ENCODE data around the gene IGF1R. TPM values are rescaled to one million over a fixed set of nuclear protein-coding genes. Genes with fewer than 3 reads are reported as not detected.

Gene IGF1R
- total and polyA plus RNA-seq, 2 donors (not counting 3 experiments of a cell fraction or from before 2014, with no cell fraction given): 16.1 to 59.1 TPM

DNA sequence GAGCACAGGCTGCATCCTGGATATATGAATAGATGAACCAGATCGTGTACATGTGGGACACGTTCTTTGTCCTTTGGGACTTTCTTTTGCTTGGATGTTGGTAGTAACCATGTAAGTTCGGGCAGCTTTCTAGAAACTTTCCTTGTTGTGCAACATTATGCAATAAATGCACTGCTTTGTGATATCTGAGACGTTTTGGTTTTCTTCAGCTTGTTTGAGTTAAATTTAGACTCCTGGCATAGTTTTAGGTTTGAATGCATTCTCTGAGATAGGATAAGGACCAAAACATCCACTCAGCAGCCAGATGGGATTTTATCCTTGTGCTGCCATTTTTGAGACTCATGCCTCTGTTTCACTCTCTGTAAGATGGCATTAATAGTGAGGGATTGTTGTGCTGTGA is 158.9 kb downstream of the IGF1R start:
- Histone ChIP-seq H3K36me3 (ENCODE audit: control insufficient read depth in 2 of 2, extremely low read depth in 1 of 2, insufficient read depth in 2 of 2, low read length in 2 of 2) (no peaks in the 10 kb centered on the region), H3K27me3 (ENCODE audit: control insufficient read depth in 2 of 2, insufficient read depth in 2 of 2, low read length in 2 of 2) (no peaks in the 10 kb centered on the region), H3K9ac (replicated peaks; ENCODE audit: extremely low read depth, insufficient read depth, low read length) (no peak overlapping the region), H3K9me3 (replicated peaks; ENCODE audit: control insufficient read depth, insufficient read depth, low read length) (no peaks in the 10 kb centered on the region), H3K4me2 (ENCODE audit: insufficient read depth, low read length) (no peak overlapping the region), H2AFZ (ENCODE audit: low read depth, low read length) (no peak overlapping the region), H3K27ac (ENCODE audit: insufficient read depth, low read depth, low read length) (no peak overlapping the region), H3K4me3 (replicated peaks in 1 of 3; ENCODE audit: insufficient read depth in 1 of 3, low read depth in 1 of 3, low read length in 3 of 3) (no peak overlapping the region), H4K20me1 (replicated peaks; ENCODE audit: control insufficient read depth, extremely low read depth, insufficient read depth, low read length) (peaks cover 3% of the 10 kb centered on the region), H3K4me1 (ENCODE audit: control insufficient read depth, extremely low read depth, insufficient read depth, low read length) (peaks cover 13% of the 10 kb centered on the region), H3K9me1 (replicated peaks; ENCODE audit: control insufficient read depth, extremely low read depth, insufficient read depth, low read length) (no peaks in the 10 kb centered on the region), H3K79me2 (ENCODE audit: control insufficient read depth, insufficient read depth, low read length) (peaks cover 13% of the 10 kb centered on the region)
- TF ChIP-seq GATA2 (IDR thresholded peaks at IDR 0.05; ENCODE audit: insufficient read depth, insufficient read length, low read depth, low read length) (no peak), MYC (IDR thresholded peaks at IDR 0.05; ENCODE audit: low read depth, low read length) (no peak), POLR2A (IDR thresholded peaks at IDR 0.05; ENCODE audit: low read depth, low read length) (no peak), MAX (IDR thresholded peaks at IDR 0.05; ENCODE audit: insufficient read depth, insufficient read length) (no peak), EZH2 (IDR thresholded peaks at IDR 0.05; ENCODE audit: borderline replicate concordance, low read depth, low read length, severe bottlenecking) (no peak), JUN (IDR thresholded peaks at IDR 0.05; ENCODE audit: borderline replicate concordance, insufficient read depth, insufficient read length, low read depth) (no peak), FOS (IDR thresholded peaks at IDR 0.05; ENCODE audit: borderline replicate concordance, insufficient read depth, low read length) (no peak), POLR2AphosphoS5 (IDR thresholded peaks at IDR 0.05; ENCODE audit: insufficient read depth, low read depth, low read length) (no peak)
- TF ChIP-seq, protein P1, sequence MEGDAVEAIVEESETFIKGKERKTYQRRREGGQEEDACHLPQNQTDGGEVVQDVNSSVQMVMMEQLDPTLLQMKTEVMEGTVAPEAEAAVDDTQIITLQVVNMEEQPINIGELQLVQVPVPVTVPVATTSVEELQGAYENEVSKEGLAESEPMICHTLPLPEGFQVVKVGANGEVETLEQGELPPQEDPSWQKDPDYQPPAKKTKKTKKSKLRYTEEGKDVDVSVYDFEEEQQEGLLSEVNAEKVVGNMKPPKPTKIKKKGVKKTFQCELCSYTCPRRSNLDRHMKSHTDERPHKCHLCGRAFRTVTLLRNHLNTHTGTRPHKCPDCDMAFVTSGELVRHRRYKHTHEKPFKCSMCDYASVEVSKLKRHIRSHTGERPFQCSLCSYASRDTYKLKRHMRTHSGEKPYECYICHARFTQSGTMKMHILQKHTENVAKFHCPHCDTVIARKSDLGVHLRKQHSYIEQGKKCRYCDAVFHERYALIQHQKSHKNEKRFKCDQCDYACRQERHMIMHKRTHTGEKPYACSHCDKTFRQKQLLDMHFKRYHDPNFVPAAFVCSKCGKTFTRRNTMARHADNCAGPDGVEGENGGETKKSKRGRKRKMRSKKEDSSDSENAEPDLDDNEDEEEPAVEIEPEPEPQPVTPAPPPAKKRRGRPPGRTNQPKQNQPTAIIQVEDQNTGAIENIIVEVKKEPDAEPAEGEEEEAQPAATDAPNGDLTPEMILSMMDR (IDR thresholded peaks at IDR 0.05; ENCODE audit: extremely low read depth in 1 of 2, insufficient read depth in 1 of 2, low read depth in 1 of 2, low read length in 2 of 2): no peak
- FAIRE-seq (no peak), DNase-seq (ENCODE audit: low read depth, low spot score) (no peak)
- ChIA-PET CTCF (interaction anchor here (1.1 kb wide), 1 partner anchor 44 kb away, joined by 3 read pairs; no protein-coding TSS in a partner anchor), POLR2A (no interaction called here)
- intact Hi-C loops (cut with micrococcal nuclease) (no loop called here), dilution Hi-C loops (cut with MboI; ENCODE audit: extremely low pct_ligation_motif_present, low sequenced_read_pairs) (no loop called here)
- BruUV-seq (replicated peaks): no TSS peak
